A549 (cell line): ENCODE results near the gene SH3BP5. TPM values are rescaled to one million over a fixed set of nuclear protein-coding genes. Genes with fewer than 3 reads are reported as not detected.
A peak's percentile ranks its signal among the peaks of the same experiment; 100 is the strongest.

Experiments
- ATAC-seq, 2 experiments: fragments of 200-7000 bp in 1 of 2; fragments of >200 bp in 1 of 2; cut with Nextera tagmentation in 1 of 2; cut with Tn5 transposase in 1 of 2; 3 replicates each; pipeline versions ENCODE4 v1.8.0 to v1.9.1; 2018 to 2020; ENCODE audit warnings: mild to moderate bottlenecking in 1 of 2, moderate library complexity in 1 of 2
- CTCF ChIA-PET: fragments of 300-600 bp; sonication (Branson Sonifier 250); formaldehyde crosslinking; extraction: SDS; loops from one replicate; lab custom pipeline; 2021; ENCODE audit warnings: antibody characterized with exemption, inconsistent platforms; lab: Yijun Ruan, JAX
- POLR2A ChIA-PET: fragments of 350-600 bp; formaldehyde crosslinking; extraction: SDS; loops from one replicate; lab custom pipeline; 2021; ENCODE audit warnings: antibody characterized with exemption, inconsistent platforms; lab: Yijun Ruan, JAX
- DNase-seq, 2 experiments: peaks; one replicate each; pipeline versions ENCODE4 v3.0.0 to v3.0.0-alpha.2; 2011 to 2016; ENCODE audit warnings: low read depth in 1 of 2, low spot score in 1 of 2
- FAIRE-seq: peaks from 2 replicates; lab custom pipeline; 2011; peaks lifted over from hg19 to GRCh38; lab: Jason Lieb, UNC
- H3K27ac ChIP-seq, 2 experiments: fragments of >200 bp; sonication (Bioruptor Twin); formaldehyde crosslinking; 3 replicates each; pipeline ENCODE4 v1.5.1; 2016 to 2017
- H3K4me1 ChIP-seq: fragments of >200 bp; sonication (Bioruptor Twin); formaldehyde crosslinking; 3 replicates; pipeline ENCODE4 v1.6.1; 2016
- H3K4me2 ChIP-seq: fragments of >200 bp; sonication (Bioruptor Twin); formaldehyde crosslinking; 3 replicates; pipeline ENCODE4 v1.6.1; 2016
- H3K4me3 ChIP-seq: fragments of >200 bp; sonication (Bioruptor Twin); formaldehyde crosslinking; 3 replicates; pipeline ENCODE4 v1.5.1; 2016
- H3K9me3 ChIP-seq: fragments of >200 bp; sonication (Bioruptor Twin); formaldehyde crosslinking; 3 replicates; pipeline ENCODE4 v1.6.1; 2016
- ATOH8 ChIP-seq: fragments of 250-450 bp; sonication (Bioruptor Pico); IDR thresholded peaks from 2 replicates; pipeline ENCODE4 v1.5.0; 2020; ENCODE audit warnings: low read depth, mild to moderate bottlenecking, moderate library complexity
- CEBPB ChIP-seq, 2 experiments: fragments of >200 bp in 1 of 2; sonication (Bioruptor Twin) in 1 of 2; formaldehyde crosslinking in 1 of 2; IDR thresholded peaks; 2 replicates each; pipeline ENCODE4 v1.6.1; 2012 to 2016
- CHD2 ChIP-seq: fragments of 150-350 bp; IDR thresholded peaks from 2 replicates; pipeline ENCODE4 v1.6.1; 2014; ENCODE audit warnings: low read length; ENCODE audit not compliant: partially characterized antibody
- FOSB ChIP-seq: fragments of 250-450 bp; sonication (Bioruptor Pico); IDR thresholded peaks from 2 replicates; pipeline ENCODE4 v1.5.0; 2020; ENCODE audit warnings: mild to moderate bottlenecking, moderate library complexity
- GATA3 ChIP-seq: IDR thresholded peaks from 2 replicates; pipeline ENCODE4 v1.6.1; 2012; ENCODE audit warnings: borderline replicate concordance
- JUN ChIP-seq, 2 experiments: fragments of >200 bp; sonication (Bioruptor Twin); formaldehyde crosslinking; IDR thresholded peaks; 2 replicates in 1 of 2; 3 replicates in 1 of 2; pipeline ENCODE4 v1.6.1; 2016 to 2017
- JUNB ChIP-seq: fragments of >200 bp; sonication (Bioruptor Twin); formaldehyde crosslinking; IDR thresholded peaks from 2 replicates; pipeline ENCODE4 v1.6.1; 2016
- KDM1A ChIP-seq: fragments of 200-600 bp; sonication (generic); IDR thresholded peaks from 2 replicates; pipeline ENCODE4 v1.6.1; 2016; ENCODE audit warnings: low read depth, mild to moderate bottlenecking
- MAFK ChIP-seq: fragments of 450-650 bp; IDR thresholded peaks from 2 replicates; pipeline ENCODE4 v1.6.1; 2014; ENCODE audit not compliant: partially characterized antibody
- MYC ChIP-seq: IDR thresholded peaks from 2 replicates; pipeline ENCODE4 v1.6.1; 2012; ENCODE audit warnings: mild to moderate bottlenecking, inconsistent platforms, low read length, improper control_type of control experiment, borderline replicate concordance
- NFE2L2 ChIP-seq: fragments of 150-350 bp; conservative IDR thresholded peaks from 2 replicates; pipeline ENCODE4 v1.6.1; 2014; ENCODE audit warnings: low read length
- PBX3 ChIP-seq: IDR thresholded peaks from 2 replicates; pipeline ENCODE4 v1.6.1; 2012
- PHF8 ChIP-seq: fragments of 200-600 bp; sonication (generic); IDR thresholded peaks from 2 replicates; pipeline ENCODE4 v1.6.1; 2016; ENCODE audit warnings: low read depth, mild to moderate bottlenecking, antibody characterized with exemption, moderate library complexity, borderline replicate concordance
- POLR2AphosphoS2 ChIP-seq: conservative IDR thresholded peaks from 2 replicates; pipeline ENCODE4 v1.6.1; 2012; ENCODE audit warnings: low read length, improper control_type of control experiment, inconsistent platforms
- RARB ChIP-seq: fragments of 250-450 bp; sonication (Bioruptor Pico); IDR thresholded peaks from 2 replicates; pipeline ENCODE4 v1.8.0; 2021; ENCODE audit warnings: mild to moderate bottlenecking, moderate library complexity
- REST ChIP-seq: fragments of 200-600 bp; sonication (generic); IDR thresholded peaks from 2 replicates; pipeline ENCODE4 v1.6.1; 2016; ENCODE audit warnings: antibody characterized with exemption, mild to moderate bottlenecking, moderate library complexity
- SREBF2 ChIP-seq: fragments of 450-650 bp; IDR thresholded peaks from 2 replicates; pipeline ENCODE4 v1.6.1; 2014; ENCODE audit warnings: mild to moderate bottlenecking, moderate library complexity
- TFCP2L1 ChIP-seq: fragments of 250-450 bp; sonication (Bioruptor Pico); IDR thresholded peaks from 2 replicates; pipeline ENCODE4 v1.5.0; 2021; ENCODE audit warnings: mild to moderate bottlenecking
- TP53 ChIP-seq: fragments of 250-450 bp; sonication (Bioruptor Pico); IDR thresholded peaks from 2 replicates; pipeline ENCODE4 v1.5.0; 2021; ENCODE audit warnings: mild to moderate bottlenecking, moderate library complexity
- ZC3H11A ChIP-seq: fragments of 450-650 bp; IDR thresholded peaks from 2 replicates; pipeline ENCODE4 v1.6.1; 2014; ENCODE audit warnings: antibody characterized with exemption, mild to moderate bottlenecking
- WGBS: methylation state at CpG from one replicate; pipeline ENCODE4 v1.1.6; 2017; ENCODE audit errors: missing lambda C conversion rate; 5-methylcytosine and 5-hydroxymethylcytosine counted together
- polyA plus RNA-seq, 4 experiments: library from polyadenylated mRNA; depleted of rRNA in 3 of 4; stranded (reverse); fragments of >200 nt; fragmentation: RNase III in 1 of 4; extraction: RNeasy Plus Mini Kit Qiagen cat#74134 plus additional on column Dnase treatment in 1 of 4; gene quantifications; 2 replicates in 3 of 4; 3 replicates in 1 of 4; pipeline ENCODE4 v1.2.3, GENCODE V29; 2011 to 2017

SH3BP5 gene
- polyA plus RNA-seq, 2 of the 4 experiments (the other 2 are of a cell fraction), result 10.9 to 16.0 TPM

- Histone ChIP-seq H3K4me2 (no peak overlapping the region), H3K27ac (peak overlapping the region; percentile 34 to 87; a peak in 5 of 6 replicates), H3K4me3 (no peak overlapping the region), H3K9me3 (no peaks in the 10 kb centered on the region), H3K4me1 (peaks cover 11% of the 10 kb centered on the region; the same call in 2 of the 3 replicates)
- TF ChIP-seq RARB (CRISPR knock-in tag) (no peak), PHF8 (no peak), PBX3 (no peak), JUNB (no peak), REST (no peak), ATOH8 (CRISPR knock-in tag) (no peak), CHD2 (no peak), FOSB (CRISPR knock-in tag) (no peak), TP53 (CRISPR knock-in tag) (no peak), JUN (IDR thresholded peaks at IDR 0.05) (no peak), KDM1A (no peak), GATA3 (no peak), ZC3H11A (no peak), TFCP2L1 (no peak), POLR2AphosphoS2 (no peak), MYC (no peak), CEBPB (IDR thresholded peaks at IDR 0.05) (no peak), SREBF2 (no peak)
- ATAC-seq (no peak), FAIRE-seq (no peak), DNase-seq (no peak)
- ChIA-PET POLR2A (interaction anchor here (1.1 kb wide), 1 partner anchor 66 kb away, joined by 3 read pairs; no protein-coding TSS in a partner anchor), CTCF (interaction anchor here (0.5 to 4.0 kb wide), 11 partner anchors 8 to 77 kb away, joined by 3 to 89 read pairs (median 7); no protein-coding TSS in a partner anchor)
These were observed 1.5 kb upstream of the SH3BP5 start for GRCh38 chr3:15333956-15334263.

GRCh38 chr3:15333099-15333955, 941 bp upstream of the SH3BP5 start:
- CTCF ChIA-PET, result interaction anchor here (0.7 to 4.0 kb wide), 30 partner anchors 8 to 214 kb away, joined by 3 to 89 read pairs (median 5); partner anchors contain the start of genes EAF1 and METTL6
- no peak for ATAC-seq
- DNase-seq, result peak in 1 of 2 experiments; percentile 18
- 90% methylated on average over 10 of the region's 10 CpGs for WGBS
- Histone ChIP-seq H3K9me3 (no peaks in the 10 kb centered on the region), H3K4me2 (peak overlapping the region; percentile 72), H3K27ac (peak overlapping the region; percentile 68 to 87), H3K4me3 (no peak overlapping the region; the same call in 2 of the 3 replicates), H3K4me1 (peaks cover 11% of the 10 kb centered on the region; the same call in 2 of the 3 replicates)
- FAIRE-seq, result no peak
- TF ChIP-seq NFE2L2 (peak; percentile 92), PBX3 (no peak), MAFK (peak; percentile 97)
- POLR2A ChIA-PET, result interaction anchor here (1.1 kb wide), 1 partner anchor 66 kb away, joined by 3 read pairs; no protein-coding TSS in a partner anchor
